Globus pallidus (tissue), 1 donor: ENCODE data around the gene CENPF.
"Not testable (repeated sequence)": the region's sequence is repeated elsewhere in the genome, so short reads cannot be mapped to it uniquely, and the experiment has no call there.

Source experiments
- DNase-seq: peaks from one replicate; pipeline ENCODE4 v3.0.0-alpha.2; 2015; ENCODE audit warnings: low spot score

Gene CENPF

DNA sequence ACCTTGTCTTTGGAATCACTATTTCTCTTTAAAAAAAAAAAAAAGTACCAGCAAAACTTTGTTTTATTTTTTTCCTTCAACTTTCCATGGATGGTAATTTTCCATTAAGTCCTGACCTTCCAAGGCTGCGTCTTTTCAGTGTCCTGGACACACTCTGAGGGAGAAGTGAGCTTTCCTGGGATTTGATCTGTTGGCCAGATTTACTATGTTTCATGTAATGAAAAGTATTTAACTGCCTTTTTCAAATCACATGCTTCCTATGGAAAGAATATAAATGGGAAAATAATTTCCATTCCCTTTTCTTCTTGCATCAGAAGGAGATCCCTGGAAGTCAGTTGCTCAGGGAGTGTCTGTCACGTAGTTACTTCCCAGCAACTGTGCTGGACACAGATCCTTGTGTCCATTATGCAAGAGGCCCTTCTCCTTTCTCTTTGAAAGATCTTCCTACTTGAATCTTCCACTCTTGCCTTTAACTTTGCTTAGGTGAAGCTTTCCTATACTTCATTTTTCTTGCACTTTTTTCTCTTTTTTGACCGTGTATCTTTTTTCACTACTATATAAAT lies 59.3 kb downstream of the CENPF start:
- no peak for DNase-seq

DNA sequence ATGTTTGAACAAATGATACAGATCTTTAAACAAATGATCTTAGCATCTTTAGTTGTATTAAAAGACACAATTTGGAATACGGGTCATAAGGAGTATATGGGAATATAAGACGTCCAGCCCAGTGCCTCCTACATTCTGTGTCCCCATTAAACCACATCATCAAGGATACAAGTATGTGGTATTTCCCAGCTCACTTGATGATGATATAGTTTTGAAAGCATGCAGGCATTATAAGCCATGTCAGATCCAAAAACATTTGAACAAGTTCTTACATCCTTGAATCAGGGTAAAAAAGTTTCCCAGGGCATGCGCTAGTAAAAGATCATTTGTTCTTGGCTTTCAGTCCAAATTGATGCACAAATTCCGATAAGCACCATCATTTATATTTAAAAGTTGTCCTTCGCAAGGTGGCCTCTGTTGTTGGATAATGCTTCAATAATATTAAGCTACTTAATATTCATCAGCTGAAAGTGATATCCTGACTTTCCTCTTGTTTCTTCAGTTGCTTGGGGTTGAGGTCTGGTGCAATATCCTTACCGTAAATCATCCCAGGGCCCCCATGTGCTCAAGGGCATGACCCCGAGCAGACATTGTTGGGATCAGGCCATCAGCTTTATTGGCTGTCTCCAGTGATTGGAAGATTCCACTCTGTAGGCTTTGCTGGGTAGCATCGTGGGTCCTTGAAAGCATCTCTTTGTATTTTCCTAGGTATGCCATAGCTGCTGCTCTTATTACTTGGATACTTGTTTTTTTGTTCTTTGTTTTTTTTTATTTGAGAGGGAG lies 61.8 kb downstream of the CENPF start:
- DNase-seq = no peak

DNA sequence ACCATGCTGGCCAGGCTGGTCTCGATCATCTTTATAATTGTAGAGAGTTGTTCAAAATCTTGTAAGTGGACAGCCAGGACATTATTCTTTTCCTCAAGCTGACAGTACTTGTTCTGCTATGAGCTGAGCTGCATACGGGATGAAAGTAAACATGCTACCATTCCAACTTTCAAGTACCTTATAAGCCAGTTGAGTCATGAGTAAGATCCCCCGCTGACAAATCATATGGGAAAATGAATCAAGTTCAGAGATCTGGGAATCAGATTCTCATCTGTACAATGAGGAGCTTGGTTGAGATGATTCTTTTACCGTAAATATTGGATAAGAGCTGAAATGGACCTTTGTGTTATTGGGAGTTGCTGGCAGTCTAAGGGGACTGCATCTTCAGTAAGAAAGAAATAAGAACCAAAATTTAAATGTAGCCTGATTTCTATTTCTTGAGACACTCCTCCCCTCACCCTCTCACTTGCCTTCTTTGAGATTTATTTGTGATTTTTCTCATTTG lies 62.7 kb downstream of the CENPF start:
- no peak for DNase-seq

DNA sequence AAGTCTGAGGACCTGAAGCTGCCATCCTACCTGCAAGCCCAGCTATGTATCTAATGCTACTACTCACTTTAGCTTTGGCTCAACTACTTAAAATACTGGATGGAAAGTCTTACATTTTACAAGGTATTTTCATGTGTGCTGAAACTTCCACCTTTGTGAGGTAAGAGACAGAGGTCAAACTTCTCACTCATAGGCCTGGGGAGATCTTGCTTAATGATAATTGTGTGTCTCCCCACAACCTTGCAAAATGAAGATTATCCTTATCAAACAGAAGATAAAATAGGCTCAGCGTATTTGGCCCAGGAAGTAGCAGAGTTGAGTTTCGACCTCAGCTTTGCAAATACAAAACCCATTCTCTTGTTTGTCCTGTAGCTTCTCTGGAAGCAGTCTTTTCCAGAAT lies 63.7 kb downstream of the CENPF start:
- DNase-seq = no peak

DNA sequence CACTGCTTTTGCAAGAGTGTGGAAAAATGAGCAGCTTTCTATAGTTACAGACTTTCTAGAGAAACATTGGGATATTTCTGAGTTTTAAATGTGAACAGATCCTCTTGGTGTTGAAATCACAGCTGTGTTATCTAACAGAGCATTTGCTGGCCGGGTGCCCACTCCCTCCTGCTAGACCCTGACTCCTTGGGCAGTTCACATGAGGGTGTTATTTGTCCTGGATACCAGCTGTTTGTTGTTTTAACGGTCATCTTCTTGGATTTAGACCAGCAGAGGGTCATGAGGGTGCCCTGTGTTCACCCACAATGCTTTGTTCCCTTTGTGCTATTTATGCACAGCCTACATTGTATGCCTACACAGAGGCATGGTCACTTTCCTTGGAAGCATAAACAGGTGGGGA lies 67.1 kb downstream of the CENPF start:
- DNase-seq = no peak

DNA sequence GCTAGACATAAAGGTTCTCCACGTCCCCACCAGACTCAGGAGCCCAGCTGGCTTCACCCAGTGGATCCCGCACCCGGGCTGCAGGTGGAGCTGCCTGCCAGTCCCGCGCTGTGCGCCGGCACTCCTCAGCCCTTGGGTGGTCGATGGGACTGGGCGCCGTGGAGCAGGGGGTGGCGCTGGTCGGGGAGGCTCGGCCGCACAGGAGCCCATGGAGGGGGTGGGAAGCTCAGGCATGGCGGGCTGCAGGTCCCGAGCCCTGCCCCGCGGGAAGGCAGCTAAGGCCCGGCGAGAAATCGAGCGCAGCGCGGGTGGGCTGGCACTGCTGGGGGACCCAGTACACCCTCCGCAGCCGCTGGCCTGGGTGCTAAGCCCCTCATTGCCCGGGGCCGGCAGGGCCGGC lies 70.0 kb downstream of the CENPF start:
- not testable (repeated sequence) for DNase-seq

DNA sequence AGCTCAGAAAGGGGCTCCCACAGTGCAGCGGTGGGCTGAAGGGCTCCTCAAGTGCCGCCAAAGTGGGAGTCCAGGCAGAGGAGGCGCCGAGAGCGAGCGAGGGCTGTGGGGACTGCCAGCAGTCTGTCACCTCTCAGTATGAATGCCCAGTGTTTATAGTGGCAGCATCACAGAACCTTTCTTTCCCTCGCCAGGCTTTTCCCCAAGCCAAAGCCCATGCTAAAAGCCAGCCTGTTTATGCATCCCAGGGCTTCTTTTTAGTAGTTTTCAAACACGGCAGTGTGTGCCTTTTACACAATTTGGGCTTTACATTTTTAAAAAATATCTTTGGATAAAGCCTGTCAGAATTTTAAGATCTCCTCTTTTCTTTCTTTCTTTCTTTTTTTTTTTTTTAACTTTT lies 70.6 kb downstream of the CENPF start:
- no peak for DNase-seq

DNA sequence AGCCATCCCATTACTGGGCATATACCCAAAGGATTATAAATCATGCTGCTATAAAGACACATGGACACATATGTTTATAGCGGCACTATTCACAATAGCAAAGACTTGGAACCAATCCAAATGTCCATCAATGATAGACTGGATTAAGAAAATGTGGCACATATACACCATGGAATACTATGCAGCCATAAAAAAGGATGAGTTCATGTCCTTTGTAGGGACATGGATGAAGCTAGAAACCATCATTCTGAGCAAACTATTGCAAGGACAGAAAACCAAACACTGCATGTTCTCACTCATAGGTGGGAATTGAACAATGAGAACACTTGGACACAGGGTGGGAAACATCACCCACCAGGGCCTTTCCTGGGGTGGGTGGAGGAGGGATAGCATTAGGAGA lies 72.5 kb downstream of the CENPF start:
- DNase-seq = not testable (repeated sequence)

DNA sequence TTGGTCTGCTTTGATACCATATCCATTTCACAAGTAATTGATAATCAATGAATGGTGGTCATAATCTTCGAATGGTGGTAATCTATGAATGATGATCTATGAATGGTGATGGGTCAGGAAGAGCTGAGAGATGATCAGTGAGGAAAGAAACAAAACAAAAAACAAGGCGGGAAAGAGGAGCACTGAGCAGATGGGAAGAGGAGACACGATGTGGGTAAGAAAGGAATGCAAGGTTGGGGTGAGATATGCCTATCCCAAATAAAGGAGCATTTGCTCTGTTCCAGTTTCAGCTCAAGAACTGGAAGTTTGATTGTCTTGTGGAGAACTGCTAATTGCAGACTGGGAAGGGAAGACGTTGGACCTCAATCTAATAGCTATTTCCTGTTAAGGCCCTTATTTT lies 73.8 kb downstream of the CENPF start:
- no peak for DNase-seq

DNA sequence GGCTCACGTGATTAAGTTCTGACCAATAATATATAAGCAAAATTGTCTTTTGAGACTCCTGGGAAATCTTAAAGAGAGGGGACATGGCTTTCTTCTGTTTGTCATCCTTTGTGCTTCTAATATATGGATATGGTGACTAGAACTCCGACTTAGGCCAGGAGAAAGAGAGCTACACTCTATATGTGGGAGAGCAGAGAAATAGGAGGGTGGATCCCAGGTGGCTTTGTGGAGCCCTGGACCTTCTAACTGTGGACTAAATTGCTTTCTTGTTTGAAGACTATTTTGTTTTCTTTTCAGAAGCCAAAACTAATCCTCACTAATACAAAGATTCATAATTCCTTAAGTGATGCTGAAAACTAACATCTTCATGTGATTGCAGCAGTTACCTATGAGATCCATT lies 75.0 kb downstream of the CENPF start:
- DNase-seq = no peak

DNA sequence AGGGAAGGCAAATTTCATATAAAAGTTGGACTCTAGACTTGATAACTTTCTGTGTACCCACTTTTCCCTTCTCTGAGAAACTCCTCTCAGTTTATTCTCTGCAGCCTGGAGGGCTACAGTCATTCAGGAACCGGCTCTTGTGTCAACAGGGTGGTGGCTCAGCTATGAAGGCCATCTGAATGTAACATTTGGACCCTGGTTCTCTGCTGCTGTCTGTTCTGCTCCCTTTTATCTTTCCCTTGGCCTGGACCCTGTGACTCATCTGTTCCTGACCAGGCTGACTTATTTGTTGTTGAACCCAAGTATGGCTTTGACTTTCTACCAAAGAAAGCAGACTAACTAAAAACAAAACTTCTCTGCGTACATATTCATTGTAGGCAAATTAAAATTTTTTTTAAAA lies 75.4 kb downstream of the CENPF start:
- no peak for DNase-seq

DNA sequence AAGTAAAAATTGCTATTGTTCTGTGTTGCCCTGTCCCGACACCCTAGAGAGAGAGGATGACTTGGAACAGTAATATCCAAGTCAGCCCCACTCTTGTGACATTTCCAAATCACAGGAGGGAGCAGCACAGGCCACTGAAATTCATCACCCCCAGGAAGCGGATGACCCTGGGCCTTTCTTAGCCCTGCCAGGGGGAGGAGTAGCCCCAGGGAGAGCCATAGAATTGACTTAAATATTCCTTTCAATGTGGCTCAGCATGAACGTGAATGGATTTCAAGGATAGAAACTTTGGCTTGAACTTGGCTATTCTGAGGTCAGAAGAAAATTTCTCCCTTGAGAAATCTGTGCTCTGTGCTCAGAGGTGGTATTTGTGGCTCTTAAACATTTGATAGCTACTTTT lies 80.6 kb downstream of the CENPF start:
- no peak for DNase-seq

DNA sequence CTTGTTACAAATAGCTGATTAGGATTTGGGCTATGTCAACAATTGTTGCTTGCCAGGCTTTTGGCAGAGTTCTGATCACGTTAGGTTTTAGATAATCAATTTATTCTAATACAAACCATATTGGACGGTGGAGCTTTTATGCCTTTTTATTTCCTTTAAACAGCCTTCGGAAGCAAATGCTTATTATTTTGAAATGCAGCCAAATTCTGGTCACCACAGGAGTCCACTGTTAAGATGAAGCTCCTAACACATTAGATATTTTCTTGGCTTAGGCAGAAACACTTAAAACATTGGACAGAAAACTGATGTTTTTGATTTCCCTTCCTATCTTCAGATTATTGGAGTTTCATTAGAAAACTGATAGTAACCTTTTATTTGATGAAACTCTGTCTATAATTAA lies 82.9 kb downstream of the CENPF start:
- DNase-seq = no peak

DNA sequence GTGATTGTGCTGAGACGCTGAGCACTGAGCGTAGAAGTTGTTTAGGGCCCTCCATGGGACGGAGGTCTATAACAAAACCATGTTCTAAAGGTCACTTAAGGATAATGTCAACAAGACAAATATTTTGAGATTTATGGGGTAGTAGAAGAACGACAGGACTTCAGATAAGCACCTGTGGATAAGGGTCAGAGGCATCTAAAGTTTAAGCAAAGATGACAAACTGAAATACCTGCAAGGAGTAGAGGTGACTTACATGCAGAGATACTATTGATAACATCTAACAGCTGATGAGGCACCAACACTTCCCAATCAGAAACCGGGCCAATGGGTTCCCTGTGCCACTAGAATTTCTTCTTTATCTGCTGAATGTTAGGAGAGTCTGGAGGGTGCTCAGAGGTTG lies 83.5 kb downstream of the CENPF start:
- DNase-seq = no peak

DNA sequence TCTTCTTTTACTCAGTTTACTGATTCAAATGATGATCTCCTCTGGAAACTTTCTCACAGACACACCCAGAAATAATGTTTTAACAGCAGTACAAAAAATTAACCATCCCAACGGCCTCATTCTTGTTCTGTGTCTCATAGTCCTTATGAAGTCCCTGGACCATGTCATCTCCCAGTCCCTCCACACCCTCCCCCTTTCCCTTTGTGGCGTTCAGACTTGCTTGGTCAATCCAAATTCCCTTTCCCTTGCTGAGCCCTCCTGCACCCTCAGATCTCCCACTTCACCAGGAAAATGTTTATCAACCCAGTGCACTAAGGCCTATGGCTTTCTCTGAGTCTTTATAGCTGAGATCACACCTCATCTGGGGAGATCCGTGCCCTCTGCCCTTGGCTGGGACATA lies 85.9 kb downstream of the CENPF start:
- no peak for DNase-seq

DNA sequence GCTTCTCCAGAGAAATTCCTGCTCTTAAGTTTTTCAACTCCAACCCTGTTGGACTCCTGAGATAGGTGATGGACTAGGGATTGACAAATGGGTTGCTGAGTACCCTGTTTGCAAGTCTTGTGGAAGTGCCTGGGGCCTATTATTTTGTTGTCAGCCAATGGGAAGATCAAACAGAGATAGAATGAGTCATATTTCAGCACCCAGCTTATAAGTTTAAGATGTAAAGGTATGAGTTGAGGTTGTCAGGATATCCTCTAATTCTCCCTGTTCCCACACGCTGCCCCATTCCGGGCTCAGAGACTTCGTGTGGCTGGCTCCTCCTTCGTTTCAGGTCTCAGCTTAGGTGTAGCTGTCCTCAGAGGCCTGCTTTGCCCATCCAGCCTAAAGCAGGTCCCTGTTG lies 91.8 kb downstream of the CENPF start:
- no peak for DNase-seq

DNA sequence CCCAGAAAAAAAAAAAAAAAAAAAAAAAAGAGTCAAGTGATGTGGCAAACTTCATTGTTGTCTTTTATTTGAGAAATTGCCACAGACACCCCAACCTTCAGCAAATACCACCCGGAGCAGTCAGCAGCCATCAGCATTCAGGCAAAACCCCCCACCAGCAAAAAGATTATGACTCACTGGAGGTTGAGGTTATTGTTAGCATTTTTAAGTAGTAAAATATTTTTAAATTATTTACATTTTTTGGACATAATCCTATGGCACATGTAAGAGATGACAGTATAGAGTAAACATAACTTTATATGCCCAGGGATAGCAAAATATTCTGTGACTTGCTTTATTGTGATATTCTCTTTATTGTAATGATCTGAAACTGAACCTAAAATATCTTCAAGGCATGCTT lies 95.6 kb downstream of the CENPF start:
- DNase-seq = no peak

DNA sequence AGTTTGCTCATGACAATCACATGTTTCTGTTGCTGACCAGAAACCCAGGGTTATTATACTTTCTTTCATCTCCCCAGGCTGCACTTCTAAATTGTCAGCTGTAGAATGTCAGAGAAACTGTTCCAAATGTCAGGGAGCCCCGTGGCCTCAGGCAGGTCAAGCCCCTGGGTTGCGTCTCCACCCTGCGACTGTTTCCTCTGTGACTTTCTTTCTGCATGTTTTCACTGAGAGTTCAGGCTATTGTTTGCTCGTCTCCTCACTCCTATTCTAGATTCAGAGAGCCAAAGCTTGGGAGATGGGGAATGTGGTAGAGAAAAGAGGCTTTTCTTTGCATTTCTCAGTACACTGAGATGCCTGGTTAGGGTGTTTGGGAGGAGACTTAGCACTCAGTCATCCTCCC lies 97.4 kb downstream of the CENPF start:
- no peak for DNase-seq

DNA sequence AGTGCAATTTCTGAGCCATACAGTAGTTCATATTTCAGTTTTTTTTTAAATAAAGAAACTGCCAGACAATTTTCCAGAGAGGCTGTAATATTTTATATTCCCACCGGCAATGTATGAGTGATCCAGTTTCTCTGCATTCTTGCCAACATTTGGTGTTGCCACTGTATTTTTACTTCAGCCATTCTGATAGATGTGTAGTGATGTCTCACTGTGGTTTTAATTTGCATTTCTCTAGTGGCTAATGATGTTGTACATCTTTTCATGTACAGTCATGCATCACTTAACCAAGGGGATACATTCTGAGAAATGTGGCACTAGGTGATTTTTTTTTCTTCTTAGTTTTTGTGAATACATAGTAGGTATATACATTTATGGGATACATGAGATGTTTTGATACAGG lies 99.6 kb downstream of the CENPF start:
- DNase-seq = no peak

DNA sequence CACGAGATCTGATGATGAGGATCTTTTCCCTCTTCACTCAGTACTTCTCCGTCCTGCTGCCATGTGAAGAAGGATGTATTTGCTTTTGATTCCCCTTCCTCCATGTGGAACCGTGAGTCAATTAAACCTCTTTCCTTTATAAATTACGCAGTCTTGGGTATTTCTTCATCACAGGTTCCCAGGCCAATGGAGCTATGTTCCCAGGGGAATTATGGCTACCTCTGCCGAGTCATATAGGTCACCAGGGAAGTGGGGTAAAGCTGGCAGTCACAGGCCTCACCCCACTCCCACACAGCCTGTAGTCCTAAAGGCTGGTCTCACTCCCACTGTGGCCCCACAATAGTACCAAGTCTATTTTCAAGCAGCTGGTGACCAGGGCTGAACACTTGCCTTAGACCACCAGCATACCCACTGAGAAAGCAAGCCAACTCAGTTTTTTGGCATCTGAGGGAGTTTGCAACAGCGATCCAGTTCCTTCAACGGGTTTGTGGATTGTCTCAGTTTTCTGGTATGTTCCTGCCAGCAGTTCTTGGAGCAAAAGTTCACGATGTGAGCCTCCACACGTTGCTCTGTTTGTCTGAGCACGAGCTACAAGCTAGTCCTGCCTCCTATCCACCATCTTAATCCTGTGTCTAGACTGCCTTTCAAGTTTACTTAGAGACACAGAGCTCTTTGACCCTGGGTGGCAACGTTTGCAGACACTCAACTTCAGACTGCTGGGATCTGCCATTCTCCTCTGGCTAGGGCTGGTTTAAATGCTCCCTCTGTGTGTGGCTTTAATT lies 104.5 kb downstream of the CENPF start:
- no peak for DNase-seq

DNA sequence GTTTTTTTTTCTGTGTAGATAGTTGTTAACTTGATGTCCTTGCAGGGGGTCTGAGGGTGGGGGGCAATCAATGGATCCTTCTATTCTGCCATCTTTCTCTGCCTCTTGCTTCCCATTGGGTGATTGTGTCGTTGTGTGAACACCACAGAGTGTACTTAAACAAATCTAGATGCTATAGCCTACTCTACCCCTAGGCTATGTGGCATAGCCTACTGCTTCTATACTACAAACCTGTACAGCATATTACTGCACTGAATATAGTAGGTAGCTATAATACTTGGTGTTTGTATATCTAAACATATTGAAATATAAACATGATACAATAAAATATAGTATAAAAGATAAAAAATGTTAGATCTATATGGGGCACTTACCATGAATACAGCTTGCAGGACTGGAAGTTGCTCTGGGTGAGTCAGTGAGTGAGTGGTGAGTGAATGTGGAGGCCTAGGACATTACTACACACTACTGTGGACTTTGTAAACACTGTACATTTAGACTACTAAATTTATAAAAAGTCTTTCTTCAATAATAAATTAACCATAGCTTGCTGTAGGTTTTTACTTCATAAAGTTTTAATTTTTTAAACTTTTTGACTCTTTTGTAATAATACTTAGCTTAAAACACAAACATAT lies 105.4 kb downstream of the CENPF start:
- no peak for DNase-seq

DNA sequence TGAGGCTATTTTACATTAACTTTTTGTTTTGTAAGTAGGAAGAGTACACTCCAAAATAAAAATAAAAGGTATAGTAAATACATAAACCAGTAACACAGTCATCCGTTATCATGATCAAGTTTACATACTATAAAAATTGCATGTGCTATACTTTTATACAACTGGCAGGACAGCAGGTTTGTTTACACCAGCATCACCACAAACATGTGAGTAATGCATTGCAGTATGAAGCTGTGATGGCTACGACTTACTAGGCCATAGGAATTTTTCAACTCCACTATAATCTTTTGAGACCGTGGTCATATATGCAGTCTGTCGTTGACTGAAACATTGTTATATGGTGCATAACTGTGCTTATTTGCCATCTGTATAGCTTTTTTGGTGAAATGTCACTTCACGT lies 106.2 kb downstream of the CENPF start:
- no peak for DNase-seq

DNA sequence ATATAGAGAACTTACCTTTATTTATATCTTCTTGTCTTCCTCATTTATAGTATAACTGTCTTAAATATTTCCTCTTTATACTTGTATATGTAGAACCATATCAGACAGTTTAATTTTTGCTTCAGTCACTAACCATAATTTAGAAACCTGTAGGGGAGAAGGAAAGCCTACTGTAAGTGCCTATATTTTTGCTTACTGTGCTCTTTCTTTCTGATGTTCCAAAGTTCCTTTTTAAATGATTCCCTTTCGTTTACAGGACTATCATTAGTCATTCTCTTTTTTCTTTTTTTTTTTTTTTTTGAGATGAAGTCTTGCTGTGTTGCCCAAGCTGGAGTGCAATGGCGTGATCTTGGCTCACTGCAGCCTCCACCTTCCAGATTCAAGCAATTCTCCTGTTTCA lies 109.7 kb downstream of the CENPF start:
- DNase-seq = no peak
